Memory B cell (primary cell): ENCODE data around the gene PPP1R18.
A peak's percentile ranks its signal among the peaks of the same experiment; 100 is the strongest.

Experiments
- ATAC-seq: fragments of 150-1000 bp; cut with Tn5 transposase; 2 replicates; pipeline ENCODE4 v1.10.0; 2021; ENCODE audit warnings: low read depth, mild to moderate bottlenecking, moderate library complexity
- DNase-seq, 2 donors: peaks; one replicate each; pipeline ENCODE4 v3.0.0; 2022; ENCODE audit warnings: low spot score in 2 of 2
- H3K27ac Mint-ChIP-seq: one replicate; pipeline ENCODE4 v1.8.0; 2022; ENCODE audit warnings: mild to moderate bottlenecking, moderate library complexity, mixed read lengths
- H3K27me3 Mint-ChIP-seq: one replicate; pipeline ENCODE4 v1.8.0; 2022; ENCODE audit warnings: mixed read lengths
- H3K36me3 Mint-ChIP-seq: one replicate; pipeline ENCODE4 v1.8.0; 2022; ENCODE audit warnings: mild to moderate bottlenecking, mixed read lengths
- H3K4me1 Mint-ChIP-seq: one replicate; pipeline ENCODE4 v1.8.0; 2022; ENCODE audit warnings: mixed read lengths
- H3K4me3 Mint-ChIP-seq: one replicate; pipeline ENCODE4 v1.8.0; 2022; ENCODE audit warnings: mild to moderate bottlenecking, moderate library complexity, mixed read lengths
- H3K9me3 Mint-ChIP-seq: one replicate; pipeline ENCODE4 v1.8.0; 2022; ENCODE audit warnings: mixed read lengths

The PPP1R18 gene

DNA sequence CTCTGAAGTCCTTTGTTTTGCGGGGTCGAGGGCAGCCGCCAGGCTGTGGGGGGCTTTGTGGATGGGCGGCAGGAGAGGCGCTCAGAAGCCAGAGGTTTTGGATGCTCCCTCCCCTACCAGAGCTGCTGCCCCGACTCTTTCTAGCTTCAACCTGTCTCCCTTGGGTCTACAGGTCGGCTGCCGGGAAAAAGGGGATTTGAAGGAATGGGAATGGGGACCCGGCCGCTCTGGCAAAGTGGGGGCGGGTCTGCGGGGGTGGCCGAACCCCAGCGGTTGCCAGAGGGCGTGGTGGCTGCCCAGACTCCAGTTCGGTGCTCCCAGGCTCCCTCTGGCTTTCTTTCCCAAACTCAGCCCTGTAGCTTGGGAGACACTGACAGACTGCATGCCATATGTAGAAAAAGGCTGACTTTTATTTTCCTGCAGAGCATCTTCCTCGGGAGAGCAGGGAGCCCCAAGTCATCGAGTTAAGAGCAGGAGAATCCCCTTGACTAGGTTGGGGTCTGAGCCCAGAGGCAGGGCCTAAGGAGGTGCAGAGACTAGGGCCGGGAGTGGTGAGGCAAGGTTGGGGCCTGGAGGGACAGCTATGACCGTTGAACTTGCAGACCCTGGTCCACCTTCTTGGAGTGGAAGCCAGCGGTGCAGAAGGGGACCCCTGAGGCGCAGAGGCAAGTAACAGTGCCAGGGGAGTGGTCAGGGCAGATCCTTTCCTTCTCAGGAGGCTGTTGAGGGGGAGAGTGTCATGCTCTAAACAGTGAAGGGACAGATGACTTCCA, 1.4 kb upstream of the PPP1R18 start:
- no peaks in the 10 kb centered on the region for H3K9me3 Mint-ChIP-seq
- peak in 1 of 2 donors; percentile 42 for DNase-seq
- peak overlapping the region; percentile 98 for H3K4me3 Mint-ChIP-seq
- peaks cover 48% of the 10 kb centered on the region for H3K4me1 Mint-ChIP-seq
- ATAC-seq: no peak
- H3K36me3 Mint-ChIP-seq: peaks cover 27% of the 10 kb centered on the region
- peak overlapping the region; percentile 90 for H3K27ac Mint-ChIP-seq
- no peaks in the 10 kb centered on the region for H3K27me3 Mint-ChIP-seq

DNA sequence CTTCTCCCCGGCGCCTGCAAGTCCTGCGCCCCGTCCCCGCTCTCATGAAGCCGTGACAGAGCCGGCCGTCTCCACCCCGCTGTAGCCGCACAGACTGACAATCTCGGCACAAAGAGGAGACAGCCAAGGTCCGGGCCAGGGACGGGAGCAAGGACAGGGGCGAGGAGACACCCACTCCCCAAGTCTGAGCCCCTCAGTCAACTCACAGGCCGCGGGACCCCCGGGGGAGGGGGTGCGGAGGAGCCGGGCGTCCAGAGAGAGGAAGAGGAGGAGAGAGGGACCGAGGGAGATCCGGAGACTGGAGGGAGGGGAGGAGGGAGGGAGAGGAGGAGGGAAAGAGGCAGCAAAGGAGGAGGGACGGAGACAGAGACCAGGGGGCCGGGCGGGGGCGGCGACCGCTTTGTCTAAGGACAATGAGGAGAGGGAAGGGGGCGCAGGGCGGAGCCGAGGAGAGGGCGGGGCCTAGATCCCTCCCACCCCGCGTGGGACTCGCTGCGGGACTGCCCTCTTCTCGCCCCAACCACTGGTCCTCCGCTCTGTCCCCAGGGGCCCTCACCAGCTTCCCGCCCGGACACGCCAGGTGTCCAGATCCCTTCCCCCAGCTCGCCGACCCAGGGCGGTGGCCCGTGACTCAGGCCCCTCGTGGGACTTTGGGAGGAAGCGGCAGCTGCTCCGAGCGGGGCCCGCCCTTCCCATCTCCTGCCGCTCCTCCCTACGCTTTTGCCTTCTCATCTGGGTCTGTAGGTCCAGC, 638 bp upstream of the PPP1R18 start:
- H3K27me3 Mint-ChIP-seq: no peaks in the 10 kb centered on the region
- peaks cover 52% of the 10 kb centered on the region for H3K4me1 Mint-ChIP-seq
- peak overlapping the region; percentile 90 for H3K27ac Mint-ChIP-seq
- no peaks in the 10 kb centered on the region for H3K9me3 Mint-ChIP-seq
- DNase-seq: peak; percentile 77 to 81
- peak; percentile 41 for ATAC-seq
- H3K4me3 Mint-ChIP-seq: peak overlapping the region; percentile 98
- peaks cover 32% of the 10 kb centered on the region for H3K36me3 Mint-ChIP-seq

DNA sequence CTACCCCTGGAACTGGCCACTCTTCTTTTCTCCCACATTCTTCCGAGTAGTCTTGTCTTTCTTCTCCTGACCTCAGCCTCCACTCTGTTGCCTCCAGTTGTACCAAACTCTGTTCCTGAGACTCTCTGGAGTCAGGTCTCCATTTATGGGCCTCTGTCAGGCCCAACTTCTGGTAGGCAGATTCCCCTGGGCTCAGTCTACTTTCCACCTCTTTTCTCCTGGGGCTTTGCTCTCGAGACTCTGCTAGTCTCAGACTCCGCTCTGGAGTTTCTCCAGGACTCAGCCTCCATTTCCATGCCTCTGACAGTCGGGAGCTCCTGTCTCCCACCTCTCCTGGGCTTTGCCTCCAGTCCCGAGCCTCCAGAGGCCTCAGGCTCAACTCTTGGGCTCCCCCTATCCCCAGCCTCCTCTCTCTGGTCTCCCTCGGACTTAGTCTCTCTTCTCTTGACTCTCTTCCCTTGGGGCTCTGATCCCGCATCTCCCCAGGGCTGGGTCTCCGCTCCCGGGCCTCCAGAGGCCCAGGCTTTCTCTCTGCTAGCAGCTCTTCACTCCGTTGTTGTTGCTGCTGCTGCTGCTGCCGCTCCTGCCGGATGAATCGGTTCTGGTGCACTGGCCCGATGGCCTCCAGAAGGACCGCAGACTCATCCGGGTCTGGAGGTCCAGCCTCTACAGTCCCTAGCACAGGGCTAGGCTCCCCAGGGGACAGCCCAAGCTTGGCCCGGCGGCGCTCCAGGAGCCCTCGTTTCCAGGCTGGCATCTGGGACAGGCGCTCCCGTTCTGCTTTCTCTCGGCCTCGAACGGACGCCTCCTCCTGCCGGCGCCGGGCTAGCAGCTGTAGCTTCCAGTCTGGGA, 1.1 kb downstream of the PPP1R18 start:
- H3K9me3 Mint-ChIP-seq: no peaks in the 10 kb centered on the region
- no peak for ATAC-seq
- peaks cover 38% of the 10 kb centered on the region for H3K36me3 Mint-ChIP-seq
- no peak for DNase-seq
- peak overlapping the region; percentile 90 for H3K27ac Mint-ChIP-seq
- H3K27me3 Mint-ChIP-seq: no peaks in the 10 kb centered on the region
- peaks cover 53% of the 10 kb centered on the region for H3K4me1 Mint-ChIP-seq
- peak overlapping the region; percentile 98 for H3K4me3 Mint-ChIP-seq

DNA sequence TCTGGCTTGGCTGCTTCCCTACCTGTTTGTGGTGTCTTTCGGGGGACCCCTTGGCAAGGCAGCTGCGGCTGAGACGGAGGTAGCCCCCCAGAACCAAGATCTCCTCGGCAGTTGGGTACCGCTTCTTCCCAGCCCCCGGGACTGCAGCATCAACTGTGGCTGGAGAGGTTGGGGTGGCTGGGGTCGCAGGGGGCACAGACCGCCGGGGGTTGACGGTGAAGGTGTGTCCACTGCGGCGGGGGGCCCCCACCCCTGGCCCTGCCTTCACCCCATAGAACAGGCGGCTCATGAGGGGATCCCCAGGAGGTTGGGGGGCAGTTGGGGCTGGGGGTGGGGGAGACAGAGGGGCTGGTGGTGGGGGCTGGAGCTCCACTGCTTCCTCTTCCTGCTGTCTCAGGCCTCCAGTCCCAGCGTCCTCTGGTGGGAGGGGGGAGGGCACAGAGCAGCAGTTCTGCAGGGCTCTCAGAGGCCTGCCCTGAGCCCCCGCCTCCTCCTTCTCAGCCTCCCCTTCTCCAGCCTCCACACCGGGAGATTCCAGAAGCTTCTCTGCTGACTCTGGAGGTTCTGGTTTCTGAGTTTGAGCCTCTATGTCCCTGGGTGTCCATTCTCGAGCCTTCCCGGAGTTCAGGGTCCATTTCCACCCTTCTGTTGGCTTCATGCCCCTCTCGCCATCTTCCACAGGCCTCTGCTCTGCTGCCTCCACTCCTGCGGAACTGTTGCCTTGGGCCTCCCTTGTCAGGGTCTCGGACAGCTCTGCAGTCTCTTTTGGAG, 1.9 kb downstream of the PPP1R18 start:
- peaks cover 52% of the 10 kb centered on the region for H3K4me1 Mint-ChIP-seq
- peaks cover 40% of the 10 kb centered on the region for H3K36me3 Mint-ChIP-seq
- H3K27me3 Mint-ChIP-seq: no peaks in the 10 kb centered on the region
- DNase-seq (no peak), ATAC-seq (no peak)
- H3K27ac Mint-ChIP-seq: peak overlapping the region; percentile 92
- H3K4me3 Mint-ChIP-seq: peak overlapping the region; percentile 98
- no peaks in the 10 kb centered on the region for H3K9me3 Mint-ChIP-seq

DNA sequence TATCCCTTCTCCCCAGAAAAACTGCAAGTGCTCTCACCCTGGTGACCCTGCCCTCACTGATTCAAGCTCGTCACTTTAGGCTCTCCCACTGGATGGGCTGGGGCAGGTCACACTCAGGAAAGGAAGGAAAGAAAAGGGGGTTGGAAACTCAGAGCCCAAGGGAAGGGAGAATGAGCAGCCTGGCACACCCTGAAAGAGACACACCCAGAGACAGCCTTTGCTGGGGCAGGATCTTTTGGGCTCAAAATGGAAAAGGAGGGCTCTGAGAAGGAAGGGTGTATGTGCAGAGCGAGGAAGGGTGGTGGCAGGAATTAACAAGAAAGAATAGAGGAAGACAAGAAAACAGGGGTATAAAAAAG, 2.5 kb downstream of the PPP1R18 start:
- Mint-ChIP-seq H3K27ac (peak overlapping the region; percentile 92), H3K36me3 (peaks cover 43% of the 10 kb centered on the region), H3K9me3 (no peaks in the 10 kb centered on the region), H3K4me3 (peak overlapping the region; percentile 98), H3K4me1 (peaks cover 51% of the 10 kb centered on the region), H3K27me3 (no peaks in the 10 kb centered on the region)
- DNase-seq: no peak
- ATAC-seq: no peak

DNA sequence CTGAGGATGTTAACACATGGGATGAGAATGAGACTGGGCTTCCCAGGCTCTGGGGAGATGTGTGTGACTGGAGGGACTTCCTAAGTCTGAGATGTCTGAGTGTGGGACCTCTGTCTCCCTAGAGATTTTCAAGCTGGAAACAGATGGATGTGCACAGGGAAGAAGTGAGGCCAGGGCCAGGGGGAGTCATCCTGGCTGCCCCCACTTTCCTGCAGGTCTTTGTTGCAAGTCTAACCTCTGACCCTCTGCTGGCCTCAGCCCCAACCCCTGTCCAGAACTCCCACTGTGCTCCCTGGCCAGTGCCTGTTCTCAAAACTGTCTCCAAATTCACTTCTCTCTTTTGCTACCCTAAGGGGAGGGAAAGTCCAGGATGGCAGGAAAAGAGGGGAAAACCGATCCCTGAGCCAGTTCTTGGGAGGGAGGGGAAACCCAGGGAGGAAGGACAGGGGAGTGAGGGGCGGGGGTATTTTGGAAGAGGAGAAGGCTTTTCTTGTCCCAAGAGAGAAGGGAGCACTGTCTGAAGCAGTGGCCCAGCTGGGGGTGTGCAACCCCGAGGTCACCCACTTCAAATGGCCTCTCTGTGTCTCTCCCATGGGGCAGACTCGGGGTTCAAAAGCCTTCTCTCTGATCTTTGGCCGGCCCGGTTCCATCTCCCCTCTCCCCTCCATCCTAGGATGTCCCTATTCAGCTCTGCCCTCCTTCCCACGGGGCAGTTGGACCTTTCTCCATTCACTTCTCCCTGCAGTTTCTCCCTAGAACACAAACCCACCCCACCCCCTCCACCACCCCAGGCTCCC, 3.1 kb downstream of the PPP1R18 start:
- H3K27ac Mint-ChIP-seq: peak overlapping the region; percentile 92
- H3K4me3 Mint-ChIP-seq: peak overlapping the region; percentile 98
- H3K4me1 Mint-ChIP-seq: peaks cover 48% of the 10 kb centered on the region
- no peaks in the 10 kb centered on the region for H3K27me3 Mint-ChIP-seq
- no peaks in the 10 kb centered on the region for H3K9me3 Mint-ChIP-seq
- DNase-seq (no peak), ATAC-seq (no peak)
- H3K36me3 Mint-ChIP-seq: peaks cover 45% of the 10 kb centered on the region

DNA sequence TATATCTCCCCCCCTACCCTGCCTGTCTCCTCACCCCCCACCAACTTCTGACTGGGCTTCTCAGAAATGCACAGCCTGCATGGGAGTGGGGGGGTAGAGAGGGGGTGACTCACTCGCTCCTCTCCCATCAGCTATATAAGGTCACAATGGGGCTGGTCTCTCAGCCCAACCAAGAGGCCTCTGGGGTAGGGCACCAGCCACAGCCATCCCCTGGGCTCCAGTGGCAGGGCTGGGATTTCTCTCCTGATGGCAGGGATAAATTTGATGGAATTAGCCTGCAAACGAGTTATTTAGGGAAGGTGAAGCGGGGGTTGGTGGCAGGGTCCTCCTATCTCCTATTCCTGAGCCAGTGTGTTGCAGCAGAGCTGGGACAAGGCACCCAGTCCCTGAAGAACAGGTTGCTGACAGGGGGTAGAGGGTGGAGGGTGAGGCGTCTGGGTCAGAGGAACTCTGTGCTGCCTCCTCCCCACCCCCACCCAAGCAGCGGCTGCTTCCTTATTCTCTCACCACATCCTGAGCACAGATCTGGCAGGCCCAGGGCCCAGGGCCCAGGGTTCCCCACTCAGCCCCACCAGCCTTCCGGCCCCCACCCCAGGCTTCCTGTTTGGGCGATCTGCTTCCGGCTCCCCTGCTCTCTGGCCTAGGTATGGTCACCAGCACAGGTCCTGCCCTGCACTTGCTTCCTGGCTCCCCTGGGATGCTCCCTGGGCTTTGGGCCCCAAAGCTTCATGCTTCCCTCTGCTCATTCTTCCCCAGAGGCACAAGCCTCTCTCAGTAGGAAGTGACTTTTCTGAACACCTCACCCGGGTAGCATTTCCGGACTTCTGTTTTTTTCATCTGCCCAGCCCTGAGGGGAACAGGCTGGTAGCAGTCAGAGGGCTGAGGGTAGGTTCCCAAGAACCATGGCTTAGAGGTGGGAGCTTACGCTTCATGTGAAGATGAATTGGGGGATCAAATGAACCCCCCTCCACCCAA, 4.0 kb downstream of the PPP1R18 start:
- H3K36me3 Mint-ChIP-seq: peaks cover 45% of the 10 kb centered on the region
- H3K4me1 Mint-ChIP-seq: peaks cover 39% of the 10 kb centered on the region
- H3K27ac Mint-ChIP-seq: peak overlapping the region; percentile 92
- peak overlapping the region; percentile 98 for H3K4me3 Mint-ChIP-seq
- peak; percentile 76 to 86 for DNase-seq
- no peaks in the 10 kb centered on the region for H3K9me3 Mint-ChIP-seq
- peak; percentile 70 for ATAC-seq
- no peaks in the 10 kb centered on the region for H3K27me3 Mint-ChIP-seq

DNA sequence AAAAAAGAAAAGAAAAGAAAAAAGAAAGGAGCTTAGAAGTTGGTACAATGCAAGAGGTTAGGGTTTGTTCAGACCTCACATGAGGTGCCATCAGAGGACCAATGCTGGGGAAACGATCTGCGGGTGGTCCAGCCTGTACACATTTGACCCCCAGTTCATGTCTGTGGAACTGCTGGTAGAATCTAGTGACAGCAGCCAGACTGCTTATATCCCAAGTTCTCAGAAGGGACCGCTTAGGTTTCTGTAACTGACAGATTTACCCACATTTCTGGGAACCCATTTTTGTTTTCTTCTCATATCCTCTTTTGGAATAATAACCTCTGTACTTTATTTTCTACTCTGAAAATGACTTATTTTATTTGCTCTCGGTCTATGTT, 4.7 kb downstream of the PPP1R18 start:
- Mint-ChIP-seq H3K27me3 (no peaks in the 10 kb centered on the region), H3K4me1 (peaks cover 39% of the 10 kb centered on the region), H3K9me3 (no peaks in the 10 kb centered on the region), H3K36me3 (peaks cover 45% of the 10 kb centered on the region), H3K27ac (peak overlapping the region; percentile 92), H3K4me3 (peak overlapping the region; percentile 98)
- DNase-seq (no peak), ATAC-seq (no peak)

DNA sequence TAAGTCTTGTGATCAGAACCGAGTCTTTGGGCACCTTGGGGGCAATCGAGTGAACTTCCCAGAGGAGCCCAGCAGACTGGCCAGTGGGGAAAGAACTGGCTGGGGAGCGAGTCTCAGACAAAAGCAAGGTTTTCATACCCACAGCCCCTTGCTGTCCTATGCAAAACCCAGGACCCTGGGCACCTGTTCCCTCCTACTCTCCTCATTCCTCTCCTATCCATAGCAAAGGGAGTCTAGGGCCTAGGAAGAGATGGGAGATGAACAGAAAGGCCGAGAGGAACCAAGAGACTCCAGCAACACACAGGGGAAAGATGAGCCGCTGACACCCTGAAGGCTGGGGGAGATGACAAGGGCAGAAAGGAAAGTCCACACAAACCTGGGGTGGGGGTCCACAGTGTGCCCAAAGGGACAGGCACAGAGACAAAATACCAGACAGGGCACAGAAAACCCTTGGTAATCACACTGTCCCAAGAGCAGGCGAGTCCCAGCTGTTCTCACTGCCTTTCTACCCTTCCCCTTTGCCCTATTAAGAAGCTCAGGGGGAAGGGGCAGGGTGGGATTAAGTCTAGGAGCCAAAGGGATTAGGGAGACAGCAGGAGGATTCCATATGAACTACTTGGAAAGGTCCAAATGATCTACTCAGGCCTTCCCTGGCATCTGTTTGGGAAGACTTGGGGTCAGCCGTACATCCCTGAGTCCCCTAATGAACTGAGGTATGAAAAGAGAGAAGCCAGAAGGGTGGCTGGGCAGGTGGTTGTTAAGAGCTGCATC, 6.5 kb downstream of the PPP1R18 start:
- Mint-ChIP-seq H3K27me3 (no peaks in the 10 kb centered on the region), H3K9me3 (no peaks in the 10 kb centered on the region), H3K36me3 (peaks cover 39% of the 10 kb centered on the region), H3K4me3 (peak overlapping the region; percentile 98), H3K4me1 (peaks cover 40% of the 10 kb centered on the region), H3K27ac (peak overlapping the region; percentile 64)
- DNase-seq: no peak
- no peak for ATAC-seq

DNA sequence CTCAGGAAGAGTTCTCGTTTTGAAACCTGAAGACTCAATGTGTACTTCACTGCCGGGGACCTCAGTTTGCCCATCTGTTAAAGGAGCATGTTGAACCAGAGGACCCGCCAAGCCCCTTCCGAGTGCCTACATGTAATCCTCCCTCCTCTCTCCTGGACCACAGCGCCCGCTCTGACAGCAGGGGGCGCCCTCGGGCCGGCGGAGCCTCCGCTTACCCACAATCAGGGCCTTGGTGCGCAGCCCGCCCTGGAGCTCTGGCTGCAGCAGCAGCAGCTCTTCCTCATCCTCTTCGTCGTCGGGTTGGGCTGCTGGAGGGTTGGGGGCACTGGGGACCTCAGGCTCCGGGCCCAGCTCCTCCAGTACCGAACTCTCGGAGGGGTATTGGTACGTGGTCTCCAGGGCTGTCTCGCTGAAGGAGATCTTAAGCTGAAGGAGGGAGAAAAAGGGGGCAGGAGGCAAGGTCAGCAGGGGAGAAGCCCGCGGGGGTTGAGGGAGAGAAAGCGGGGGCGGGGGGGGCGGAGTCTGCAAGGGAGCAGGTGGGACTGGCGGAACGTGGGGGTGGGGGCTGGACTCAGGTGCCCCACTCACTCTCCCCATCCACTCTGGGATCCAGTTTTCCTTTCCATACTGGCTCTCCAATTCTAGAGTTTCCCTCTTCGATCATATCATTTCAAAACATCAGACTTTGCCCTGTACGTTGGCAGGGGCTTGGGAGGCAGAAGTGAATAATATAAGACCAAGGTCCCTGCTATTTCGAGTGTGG, 7.3 kb downstream of the PPP1R18 start:
- Mint-ChIP-seq H3K27me3 (no peaks in the 10 kb centered on the region), H3K4me1 (peaks cover 40% of the 10 kb centered on the region), H3K27ac (peak overlapping the region; percentile 64), H3K9me3 (no peaks in the 10 kb centered on the region), H3K36me3 (peaks cover 35% of the 10 kb centered on the region), H3K4me3 (peak overlapping the region; percentile 98)
- DNase-seq (peak; percentile 95 to 98), ATAC-seq (peak; percentile 53)

DNA sequence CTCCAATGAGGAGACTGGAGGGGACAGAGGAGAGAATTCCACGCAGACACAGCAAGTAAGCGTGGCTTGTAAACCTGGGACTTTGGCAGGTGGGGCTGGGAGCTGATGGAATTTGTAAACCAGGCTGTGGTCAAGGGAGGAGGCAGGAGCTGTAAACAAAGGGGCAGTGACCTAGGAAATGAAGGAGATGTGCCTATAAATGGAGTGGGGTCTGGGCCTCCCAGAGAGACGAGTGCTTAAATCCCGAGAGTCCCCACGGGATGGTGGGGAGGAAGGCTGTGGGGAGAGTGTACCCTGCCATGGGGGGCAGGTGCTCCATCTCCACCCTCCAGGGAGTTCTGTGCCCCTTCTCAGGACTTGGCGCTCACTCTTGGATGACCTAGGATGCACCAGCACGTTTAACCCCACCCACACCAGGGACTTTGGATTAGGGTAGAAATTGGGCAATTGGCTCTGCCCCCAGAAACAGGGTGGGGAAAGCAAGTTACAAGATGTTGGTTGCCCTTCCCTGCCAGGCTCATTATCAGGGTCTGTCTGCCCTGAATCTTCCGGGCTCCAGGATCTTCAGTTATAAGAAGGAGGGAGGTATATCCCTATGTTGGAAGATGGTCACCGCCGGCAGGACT, 9.7 kb downstream of the PPP1R18 start:
- Mint-ChIP-seq H3K9me3 (no peaks in the 10 kb centered on the region), H3K36me3 (peaks cover 19% of the 10 kb centered on the region), H3K4me1 (peaks cover 32% of the 10 kb centered on the region), H3K4me3 (no peak overlapping the region), H3K27me3 (no peaks in the 10 kb centered on the region), H3K27ac (peak overlapping the region; percentile 59)
- ATAC-seq: no peak
- DNase-seq: no peak
